BJ (cell line): ENCODE measurements around the gene IQCF5. TPM values are rescaled to one million over a fixed set of nuclear protein-coding genes. Genes with fewer than 3 reads are reported as not detected.

Experiments
- CTCF ChIA-PET: fragments of 350-600 bp; formaldehyde crosslinking; extraction: SDS; loops from one replicate; lab custom pipeline; 2021; ENCODE audit warnings: antibody characterized with exemption, inconsistent platforms; lab: Yijun Ruan, JAX
- POLR2A ChIA-PET: fragments of 300-600 bp; sonication (Branson Sonifier 250); formaldehyde crosslinking; extraction: SDS; loops from one replicate; lab custom pipeline; 2021; ENCODE audit warnings: antibody characterized with exemption; lab: Charles Lee
- DNase-seq: peaks from one replicate; pipeline ENCODE4 v3.0.0-alpha.2; 2011; ENCODE audit warnings: low read depth
- H3K27me3 ChIP-seq: 2 replicates; pipeline ENCODE4 v1.6.0; 2011; ENCODE audit warnings: low read length; ENCODE audit not compliant: control insufficient read depth, insufficient read depth
- H3K36me3 ChIP-seq: 2 replicates; pipeline ENCODE4 v1.5.1; 2011; ENCODE audit warnings: low read length; ENCODE audit not compliant: control insufficient read depth, insufficient read depth
- H3K4me3 ChIP-seq: 2 replicates; pipeline ENCODE4 v1.5.1; 2011; ENCODE audit warnings: low read depth, mild to moderate bottlenecking, control low read depth, low read length
- polyA plus RNA-seq: library from polyadenylated mRNA; depleted of rRNA; stranded (reverse); fragments of >200 nt; gene quantifications from 2 replicates; pipeline ENCODE4 v1.2.3, GENCODE V29; 2011
- TF ChIP-seq, protein P1 (sequence below): IDR thresholded peaks from 2 replicates; pipeline ENCODE4 v1.5.1; 2011; ENCODE audit warnings: low read depth, mild to moderate bottlenecking, control low read depth, inconsistent platforms, low read length, moderate library complexity; ENCODE audit not compliant: insufficient read depth

Gene IQCF5
- polyA plus RNA-seq, 1 experiment = not detected

DNA sequence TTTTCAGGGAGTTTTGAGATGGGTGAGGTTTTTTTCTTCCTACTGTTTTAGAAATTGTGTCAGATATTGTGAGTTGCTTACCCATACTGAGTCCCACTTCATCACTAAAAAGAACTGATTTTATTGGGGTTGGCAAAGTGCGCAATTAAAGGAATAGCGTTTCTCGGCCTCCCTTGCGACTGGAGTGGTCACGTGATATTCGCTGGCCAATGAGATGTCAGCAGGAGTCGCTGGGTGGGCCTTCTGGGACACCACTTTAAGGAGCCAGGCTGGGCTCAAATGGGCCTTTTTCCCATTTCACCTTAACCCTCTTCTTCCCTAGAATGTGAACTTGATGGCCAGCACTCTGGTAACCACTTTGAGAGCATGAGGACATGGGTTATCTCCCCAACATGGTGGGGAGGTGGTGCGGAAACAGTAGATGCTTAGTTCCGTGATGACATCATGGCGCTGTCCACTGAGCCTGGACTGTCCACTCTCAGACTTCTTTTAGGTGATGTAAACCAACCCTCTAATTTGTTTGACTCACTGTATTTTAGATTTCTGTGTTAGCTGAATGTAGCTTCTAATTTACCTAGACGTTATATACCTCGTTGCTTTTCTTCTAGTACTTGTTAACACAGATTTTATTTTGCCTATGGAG lies 13.2 kb upstream of the IQCF5 start:
- CTCF ChIA-PET = no interaction called here

DNA sequence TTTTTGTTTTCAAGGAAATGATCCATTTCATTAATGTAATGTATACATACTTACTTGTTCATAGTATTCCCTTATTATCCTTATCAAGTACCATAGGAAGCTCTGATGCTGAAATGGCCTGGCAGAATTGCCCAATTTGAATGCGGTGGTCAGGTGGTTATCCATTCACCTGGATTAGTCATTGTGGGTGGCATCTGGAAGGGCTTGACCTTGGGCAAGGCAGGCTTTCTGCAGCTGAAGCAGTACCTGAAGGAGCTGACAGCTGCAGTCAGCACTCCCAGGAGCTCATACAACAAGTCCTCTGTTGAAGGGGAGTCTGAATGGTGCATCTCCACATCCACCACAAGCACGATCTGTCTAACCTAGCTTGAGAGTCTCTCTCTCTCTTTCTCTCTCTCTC lies 12.2 kb upstream of the IQCF5 start:
- H3K36me3 ChIP-seq = no peaks in the 10 kb centered on the region
- 0 out of 2 replicates have a peak, but pooled peaks cover 2% of the 10 kb centered on the region for H3K27me3 ChIP-seq
- DNase-seq = no peak
- TF ChIP-seq, protein P1, sequence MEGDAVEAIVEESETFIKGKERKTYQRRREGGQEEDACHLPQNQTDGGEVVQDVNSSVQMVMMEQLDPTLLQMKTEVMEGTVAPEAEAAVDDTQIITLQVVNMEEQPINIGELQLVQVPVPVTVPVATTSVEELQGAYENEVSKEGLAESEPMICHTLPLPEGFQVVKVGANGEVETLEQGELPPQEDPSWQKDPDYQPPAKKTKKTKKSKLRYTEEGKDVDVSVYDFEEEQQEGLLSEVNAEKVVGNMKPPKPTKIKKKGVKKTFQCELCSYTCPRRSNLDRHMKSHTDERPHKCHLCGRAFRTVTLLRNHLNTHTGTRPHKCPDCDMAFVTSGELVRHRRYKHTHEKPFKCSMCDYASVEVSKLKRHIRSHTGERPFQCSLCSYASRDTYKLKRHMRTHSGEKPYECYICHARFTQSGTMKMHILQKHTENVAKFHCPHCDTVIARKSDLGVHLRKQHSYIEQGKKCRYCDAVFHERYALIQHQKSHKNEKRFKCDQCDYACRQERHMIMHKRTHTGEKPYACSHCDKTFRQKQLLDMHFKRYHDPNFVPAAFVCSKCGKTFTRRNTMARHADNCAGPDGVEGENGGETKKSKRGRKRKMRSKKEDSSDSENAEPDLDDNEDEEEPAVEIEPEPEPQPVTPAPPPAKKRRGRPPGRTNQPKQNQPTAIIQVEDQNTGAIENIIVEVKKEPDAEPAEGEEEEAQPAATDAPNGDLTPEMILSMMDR = no peak
- ChIA-PET POLR2A (no interaction called here), CTCF (no interaction called here)
- H3K4me3 ChIP-seq = no peak overlapping the region

More for the DNA sequence above, 13.2 kb upstream of the IQCF5 start:
- TF ChIP-seq, protein P1 = no peak
- POLR2A ChIA-PET = no interaction called here
- Histone ChIP-seq H3K4me3 (no peak overlapping the region), H3K27me3 (0 out of 2 replicates have a peak, but pooled peaks cover 2% of the 10 kb centered on the region), H3K36me3 (no peaks in the 10 kb centered on the region)
- no peak for DNase-seq

DNA sequence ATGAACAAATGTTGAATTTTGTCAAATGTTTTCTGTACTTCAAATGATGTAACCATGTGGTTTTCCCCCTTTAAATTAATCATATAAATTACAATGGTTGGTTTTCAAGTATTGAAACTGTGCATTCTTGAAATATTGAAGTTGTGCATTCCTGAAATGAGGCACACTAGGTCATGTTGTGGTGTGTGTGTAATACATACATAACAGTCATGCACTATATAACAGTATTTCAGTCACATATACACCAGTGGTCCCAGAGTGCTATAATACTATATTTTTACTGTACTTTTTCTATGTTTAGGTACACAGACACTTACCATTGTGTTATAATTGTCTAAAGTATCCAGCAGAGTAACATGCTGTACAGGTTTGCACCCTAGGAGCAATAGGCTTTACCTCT lies 11.0 kb upstream of the IQCF5 start:
- CTCF ChIA-PET = no interaction called here
- POLR2A ChIA-PET = no interaction called here
- TF ChIP-seq, protein P1 = no peak
- no peaks in the 10 kb centered on the region for H3K36me3 ChIP-seq
- H3K27me3 ChIP-seq = 0 out of 2 replicates have a peak, but pooled peaks cover 2% of the 10 kb centered on the region
- no peak overlapping the region for H3K4me3 ChIP-seq
- DNase-seq = no peak

DNA sequence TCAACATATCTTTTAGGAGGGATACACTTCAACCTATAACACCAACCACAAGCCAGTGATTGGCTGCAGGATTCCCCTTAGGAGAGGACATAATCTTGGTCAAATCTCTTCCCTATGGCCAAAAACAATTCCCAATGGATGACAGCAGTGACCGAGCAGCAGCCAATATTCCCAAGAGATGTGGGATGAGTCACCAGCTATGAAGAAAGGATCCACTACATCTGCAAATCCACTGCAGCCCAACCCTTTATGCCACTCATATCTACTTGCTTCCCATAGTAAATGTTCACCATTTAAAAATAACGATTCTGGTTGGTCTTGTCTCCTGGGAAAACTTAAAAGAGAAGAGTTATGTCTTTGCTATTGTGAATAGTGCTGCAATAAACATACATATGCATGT lies 4.5 kb upstream of the IQCF5 start:
- Histone ChIP-seq H3K4me3 (no peak overlapping the region), H3K36me3 (no peaks in the 10 kb centered on the region), H3K27me3 (peaks cover 2% of the 10 kb centered on the region; the same call in 1 of the 2 replicates)
- TF ChIP-seq, protein P1 = no peak
- ChIA-PET POLR2A (no interaction called here), CTCF (no interaction called here)
- no peak for DNase-seq

DNA sequence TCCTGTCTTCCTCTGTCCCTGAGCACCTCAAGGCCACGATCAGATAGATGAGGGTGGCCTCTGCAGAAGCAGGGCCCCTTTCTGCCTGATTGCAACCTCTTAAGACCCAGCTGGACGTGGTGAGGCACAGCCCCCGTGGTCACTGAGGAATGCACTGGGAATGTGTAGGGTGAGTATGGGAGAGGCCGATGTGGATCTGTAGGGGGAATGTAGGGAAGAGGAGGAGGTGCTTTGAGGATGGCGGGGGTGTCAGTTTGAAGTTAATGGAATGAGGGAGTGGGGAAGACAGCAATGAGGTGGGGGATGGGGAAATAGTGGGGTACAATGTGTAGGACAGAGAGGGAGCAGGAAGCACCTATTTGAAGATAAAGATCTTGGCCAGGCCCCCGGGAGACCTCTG lies 785 bp upstream of the IQCF5 start:
- TF ChIP-seq, protein P1 = no peak
- Histone ChIP-seq H3K27me3 (no peaks in the 10 kb centered on the region; the same call in 1 of the 2 replicates), H3K36me3 (no peaks in the 10 kb centered on the region), H3K4me3 (no peak overlapping the region)
- no peak for DNase-seq
- ChIA-PET POLR2A (no interaction called here), CTCF (interaction anchor here (1.1 kb wide), 1 partner anchor 65 kb away, joined by 3 read pairs; the partner anchor contains the start of gene RRP9)
